Stimulated activated CD4-positive, alpha-beta T cell treated with anti-CD3 and anti-CD28 coated beads, Interleukin-2, amount 100 ng/mL, for 24 hours (primary cell): ENCODE results near the gene GDA.

Source experiments
- DNase-seq, 2 donors: peaks; one replicate each; pipeline ENCODE4 v3.0.0-alpha.2; 2020

The GDA gene

GRCh38 chr9:72151104-72151503, 1.9 kb downstream of the GDA start:
- DNase-seq, result no peak

GRCh38 chr9:72154468-72155285, 5.4 kb downstream of the GDA start:
- no peak for DNase-seq

GRCh38 chr9:72155301-72155700, 6.1 kb downstream of the GDA start:
- DNase-seq, result no peak

GRCh38 chr9:72156586-72156985, 7.3 kb downstream of the GDA start:
- DNase-seq, result no peak

GRCh38 chr9:72158680-72159079, 9.4 kb downstream of the GDA start:
- DNase-seq, result no peak

GRCh38 chr9:72160446-72161123, 11.3 kb downstream of the GDA start:
- DNase-seq, result no peak

- no peak for DNase-seq
Measured at GRCh38 chr9:72165326-72165725, 16.1 kb downstream of the GDA start.

GRCh38 chr9:72165821-72166547, 16.7 kb downstream of the GDA start:
- no peak for DNase-seq

- no peak for DNase-seq
Measured at GRCh38 chr9:72168075-72168474, 18.8 kb downstream of the GDA start.

- DNase-seq, result no peak
Measured at GRCh38 chr9:72169178-72169577, 19.9 kb downstream of the GDA start.

- DNase-seq, result no peak
Measured at GRCh38 chr9:72173080-72173479, 23.8 kb downstream of the GDA start.

GRCh38 chr9:72185561-72185960, 36.3 kb downstream of the GDA start:
- no peak for DNase-seq

GRCh38 chr9:72187121-72187695, 38.0 kb downstream of the GDA start:
- DNase-seq, result no peak

GRCh38 chr9:72188232-72188631, 39.0 kb downstream of the GDA start:
- no peak for DNase-seq

GRCh38 chr9:72193478-72193881, 44.2 kb downstream of the GDA start:
- DNase-seq, result no peak

- DNase-seq, result no peak
Measured at GRCh38 chr9:72199238-72199637, 50.0 kb downstream of the GDA start.

GRCh38 chr9:72200452-72200851, 51.2 kb downstream of the GDA start:
- DNase-seq, result no peak

- no peak for DNase-seq
Measured at GRCh38 chr9:72202009-72202408, 52.8 kb downstream of the GDA start.

GRCh38 chr9:72203205-72203803, 54.1 kb downstream of the GDA start:
- no peak for DNase-seq

GRCh38 chr9:72204062-72204461, 54.8 kb downstream of the GDA start:
- no peak for DNase-seq

- DNase-seq, result no peak
Measured at GRCh38 chr9:72205513-72205912, 56.3 kb downstream of the GDA start.

GRCh38 chr9:72207278-72207677, 58.0 kb downstream of the GDA start:
- no peak for DNase-seq

- no peak for DNase-seq
Measured at GRCh38 chr9:72210522-72210921, 61.3 kb downstream of the GDA start.
